SU-DHL-6 (cell line): Measurements from ENCODE around the gene TENT5C.

Experiments
- H2AFZ ChIP-seq: fragments of 200-600 bp; sonication (generic); 2 replicates; pipeline ENCODE4 v1.6.1; 2014; ENCODE audit warnings: low read depth, mild to moderate bottlenecking, moderate library complexity, mixed read lengths, antibody characterized with exemption, low read length; ENCODE audit not compliant: severe bottlenecking
- H3F3A ChIP-seq: fragments of 200-600 bp; shearing (Covaris generic); 2 replicates; pipeline ENCODE4 v1.6.0; 2016; ENCODE audit warnings: antibody characterized with exemption, mild to moderate bottlenecking; ENCODE audit not compliant: insufficient read depth
- H3K27ac ChIP-seq: fragments of 200-600 bp; sonication (generic); 2 replicates; pipeline ENCODE4 v1.5.1; 2016; ENCODE audit warnings: low read depth, mild to moderate bottlenecking, low read length, moderate library complexity, mixed read lengths
- H3K27me3 ChIP-seq: fragments of 200-600 bp; sonication (generic), shearing (Covaris generic); 2 replicates; pipeline ENCODE4 v1.6.0; 2014; ENCODE audit warnings: mild to moderate bottlenecking, low read length
- H3K36me3 ChIP-seq: fragments of 200-600 bp; sonication (generic); 2 replicates; pipeline ENCODE4 v1.6.1; 2014; ENCODE audit warnings: mild to moderate bottlenecking, low read length, mixed read lengths
- H3K4me2 ChIP-seq: fragments of 300-600, 200-600 bp; shearing (Covaris generic), sonication (generic); 2 replicates; pipeline ENCODE4 v1.6.0; 2014; ENCODE audit warnings: low read length, low read depth, mild to moderate bottlenecking; ENCODE audit not compliant: poor library complexity, severe bottlenecking
- H3K4me3 ChIP-seq: fragments of 200-600 bp; sonication (generic); 2 replicates; pipeline ENCODE4 v1.5.1; 2014; ENCODE audit warnings: antibody characterized with exemption, low read length, mild to moderate bottlenecking, mixed read lengths; ENCODE audit not compliant: insufficient read depth, poor library complexity, severe bottlenecking
- H3K79me2 ChIP-seq: fragments of 200-600 bp; sonication (generic); 2 replicates; pipeline ENCODE4 v1.6.1; 2014; ENCODE audit warnings: mild to moderate bottlenecking, low read length, moderate library complexity; ENCODE audit not compliant: insufficient read depth
- H3K9ac ChIP-seq: fragments of 200-600 bp; sonication (generic); 2 replicates; pipeline ENCODE4 v1.7.0; 2014; ENCODE audit warnings: mild to moderate bottlenecking, low read length
- H3K9me2 ChIP-seq: fragments of 200-600 bp; sonication (generic); replicated peaks from 2 replicates; pipeline ENCODE4 v1.6.1; 2014; ENCODE audit warnings: low read length; ENCODE audit not compliant: insufficient read depth
- H3K9me3 ChIP-seq: fragments of 200-600 bp; sonication (generic); 2 replicates; pipeline ENCODE4 v1.6.1; 2014; ENCODE audit warnings: low read length, mixed read lengths; ENCODE audit not compliant: insufficient read depth
- H4K20me1 ChIP-seq: fragments of 200-600 bp; sonication (generic); 2 replicates; pipeline ENCODE4 v1.6.1; 2014; ENCODE audit warnings: low read depth, mild to moderate bottlenecking, antibody characterized with exemption, low read length, moderate library complexity, mixed read lengths
- CTCF ChIP-seq: fragments of 200-600 bp; sonication (generic); IDR thresholded peaks from one replicate; pipeline ENCODE4 v1.5.1; 2017; ENCODE audit warnings: antibody characterized with exemption, mild to moderate bottlenecking, low read length, moderate library complexity; ENCODE audit not compliant: insufficient read depth, poor library complexity, severe bottlenecking
- EZH2phosphoT487 ChIP-seq: fragments of 200-600 bp; sonication (generic), shearing (Covaris generic); conservative IDR thresholded peaks from 2 replicates; pipeline ENCODE4 v1.6.1; 2018; ENCODE audit warnings: mild to moderate bottlenecking, antibody characterized with exemption, low read length, moderate library complexity, mixed read lengths

Gene TENT5C

GRCh38 chr1:117616356-117616755, 10.5 kb downstream of the TENT5C start:
- Histone ChIP-seq H3F3A (no peaks in the 10 kb centered on the region), H3K4me3 (no peak overlapping the region), H3K27me3 (no peaks in the 10 kb centered on the region), H3K4me2 (no peak overlapping the region), H3K9me2 (no peaks in the 10 kb centered on the region), H2AFZ (no peak overlapping the region), H4K20me1 (no peaks in the 10 kb centered on the region), H3K9ac (no peak overlapping the region), H3K36me3 (no peaks in the 10 kb centered on the region), H3K79me2 (no peaks in the 10 kb centered on the region), H3K27ac (no peak overlapping the region), H3K9me3 (no peaks in the 10 kb centered on the region)
- TF ChIP-seq EZH2phosphoT487 (no peak), CTCF (no peak)

GRCh38 chr1:117616967-117617366, 11.1 kb downstream of the TENT5C start:
- TF ChIP-seq CTCF: no peak
- TF ChIP-seq EZH2phosphoT487: no peak
- H3K36me3 ChIP-seq: no peaks in the 10 kb centered on the region
- no peak overlapping the region for H3K4me3 ChIP-seq
- no peak overlapping the region for H2AFZ ChIP-seq
- no peaks in the 10 kb centered on the region for H3K9me3 ChIP-seq
- no peak overlapping the region for H3K4me2 ChIP-seq
- H3K27me3 ChIP-seq: no peaks in the 10 kb centered on the region
- H3K79me2 ChIP-seq: no peaks in the 10 kb centered on the region
- H3K27ac ChIP-seq: no peak overlapping the region
- H3K9me2 ChIP-seq: no peaks in the 10 kb centered on the region
- H4K20me1 ChIP-seq: no peaks in the 10 kb centered on the region
- no peaks in the 10 kb centered on the region for H3F3A ChIP-seq
- no peak overlapping the region for H3K9ac ChIP-seq

- no peak overlapping the region for H3K4me2 ChIP-seq
- no peak overlapping the region for H3K9ac ChIP-seq
- no peaks in the 10 kb centered on the region for H3K9me2 ChIP-seq
- H3K27ac ChIP-seq: no peak overlapping the region
- H4K20me1 ChIP-seq: no peaks in the 10 kb centered on the region
- no peak overlapping the region for H3K4me3 ChIP-seq
- no peaks in the 10 kb centered on the region for H3F3A ChIP-seq
- H3K9me3 ChIP-seq: no peaks in the 10 kb centered on the region
- H3K36me3 ChIP-seq: no peaks in the 10 kb centered on the region
- H3K79me2 ChIP-seq: no peaks in the 10 kb centered on the region
- no peaks in the 10 kb centered on the region for H3K27me3 ChIP-seq
- no peak overlapping the region for H2AFZ ChIP-seq
- TF ChIP-seq CTCF (no peak), EZH2phosphoT487 (no peak)
Measured at GRCh38 chr1:117618450-117619122, 12.7 kb downstream of the TENT5C start.
